KMS-11 (cell line): Measurements from ENCODE around the gene RRAGD.

Experiments used
- H2AFZ ChIP-seq: fragments of 200-600 bp; sonication (generic); 2 replicates; pipeline ENCODE4 v1.6.1; 2016; ENCODE audit warnings: antibody characterized with exemption, mixed run types, low read depth
- H3K27ac ChIP-seq: fragments of 200-600 bp; sonication (generic); 2 replicates; pipeline ENCODE4 v1.6.1; 2016; ENCODE audit warnings: mild to moderate bottlenecking, mixed run types
- H3K27me3 ChIP-seq: fragments of 200-600 bp; sonication (generic); 2 replicates; pipeline ENCODE4 v1.6.1; 2017; ENCODE audit warnings: mild to moderate bottlenecking, low read depth, mixed run types, moderate library complexity; ENCODE audit not compliant: insufficient read depth
- H3K36me3 ChIP-seq: fragments of 200-600 bp; sonication (generic); 2 replicates; pipeline ENCODE4 v1.6.1; 2017; ENCODE audit warnings: mild to moderate bottlenecking, mixed run types; ENCODE audit not compliant: insufficient read depth
- H3K4me1 ChIP-seq: fragments of 200-600 bp; sonication (generic); 2 replicates; pipeline ENCODE4 v1.6.1; 2016; ENCODE audit warnings: mild to moderate bottlenecking, low read depth, mixed run types; ENCODE audit not compliant: poor library complexity, severe bottlenecking
- H3K4me2 ChIP-seq: fragments of 200-600 bp; sonication (generic); 2 replicates; pipeline ENCODE4 v1.7.0; 2016; ENCODE audit warnings: mild to moderate bottlenecking, mixed run types
- H3K4me3 ChIP-seq: fragments of 200-600 bp; sonication (generic); IDR thresholded peaks from 2 replicates; pipeline ENCODE4 v1.6.1; 2017; ENCODE audit warnings: low read depth, low read length, mixed read lengths; ENCODE audit not compliant: insufficient read depth
- H3K79me2 ChIP-seq: fragments of 200-600 bp; sonication (generic); 2 replicates; pipeline ENCODE4 v1.6.1; 2016; ENCODE audit warnings: low read depth, mixed run types; ENCODE audit not compliant: insufficient read depth
- H3K9ac ChIP-seq: fragments of 200-600 bp; sonication (generic); 2 replicates; pipeline ENCODE4 v1.6.1; 2016; ENCODE audit warnings: mild to moderate bottlenecking, mixed run types
- H4K20me1 ChIP-seq: fragments of 200-600 bp; sonication (generic); 2 replicates; pipeline ENCODE4 v1.6.1; 2016; ENCODE audit warnings: mild to moderate bottlenecking, mixed run types; ENCODE audit not compliant: insufficient read depth
- CTCF ChIP-seq: fragments of 200-600 bp; sonication (generic); conservative IDR thresholded peaks from 2 replicates; pipeline ENCODE4 v1.6.1; 2017; ENCODE audit warnings: low read depth, mild to moderate bottlenecking, antibody characterized with exemption, low read length, moderate library complexity, mixed read lengths

RRAGD gene

GRCh38 chr6:89410788-89411144, 1.3 kb downstream of the RRAGD start:
- Histone ChIP-seq H3K4me1 (peaks cover 19% of the 10 kb centered on the region), H3K27ac (no peak overlapping the region), H4K20me1 (no peaks in the 10 kb centered on the region), H3K36me3 (no peaks in the 10 kb centered on the region), H3K27me3 (no peaks in the 10 kb centered on the region), H3K4me2 (peak overlapping the region; percentile 88), H3K4me3 (no peak overlapping the region), H2AFZ (peak overlapping the region; percentile 87), H3K79me2 (no peaks in the 10 kb centered on the region), H3K9ac (peak overlapping the region; percentile 81; the same call in 1 of the 2 replicates)
- TF ChIP-seq CTCF: no peak

- Histone ChIP-seq H4K20me1 (no peaks in the 10 kb centered on the region), H3K27me3 (no peaks in the 10 kb centered on the region), H3K4me1 (peaks cover 19% of the 10 kb centered on the region), H2AFZ (no peak overlapping the region), H3K4me2 (peak overlapping the region; percentile 88; the same call in 1 of the 2 replicates), H3K4me3 (no peak overlapping the region), H3K9ac (no peak overlapping the region), H3K27ac (no peak overlapping the region), H3K36me3 (no peaks in the 10 kb centered on the region), H3K79me2 (no peaks in the 10 kb centered on the region)
- TF ChIP-seq CTCF: no peak
Measured at GRCh38 chr6:89410231-89410761, 1.8 kb downstream of the RRAGD start.

- Histone ChIP-seq H3K36me3 (no peaks in the 10 kb centered on the region), H3K79me2 (no peaks in the 10 kb centered on the region), H2AFZ (no peak overlapping the region), H3K27ac (no peak overlapping the region), H3K27me3 (no peaks in the 10 kb centered on the region), H3K4me3 (no peak overlapping the region), H3K9ac (no peak overlapping the region), H3K4me1 (peaks cover 19% of the 10 kb centered on the region), H4K20me1 (no peaks in the 10 kb centered on the region), H3K4me2 (no peak overlapping the region; the same call in 1 of the 2 replicates)
- no peak for TF ChIP-seq CTCF
Measured at GRCh38 chr6:89409461-89410035, 2.5 kb downstream of the RRAGD start.

GRCh38 chr6:89406141-89406540, 5.9 kb downstream of the RRAGD start:
- H4K20me1 ChIP-seq: no peaks in the 10 kb centered on the region
- peaks cover 12% of the 10 kb centered on the region for H3K4me1 ChIP-seq
- no peak overlapping the region for H3K27ac ChIP-seq
- no peak overlapping the region for H3K4me2 ChIP-seq
- H3K4me3 ChIP-seq: no peak overlapping the region
- no peaks in the 10 kb centered on the region for H3K27me3 ChIP-seq
- H3K79me2 ChIP-seq: no peaks in the 10 kb centered on the region
- no peak overlapping the region for H3K9ac ChIP-seq
- H3K36me3 ChIP-seq: no peaks in the 10 kb centered on the region
- no peak for TF ChIP-seq CTCF
- H2AFZ ChIP-seq: no peak overlapping the region
